HepG2 (cell line): Measurements from ENCODE around the gene BOLA3. TPM values are rescaled to one million over a fixed set of nuclear protein-coding genes. Genes with fewer than 3 reads are reported as not detected.

Experiments
- ATAC-seq: fragments of 200-7000 bp; cut with Tn5 transposase; 3 replicates; pipeline ENCODE4 v1.9.1; 2020; ENCODE audit warnings: mild to moderate bottlenecking, moderate library complexity
- BruUV-seq: library from RNA; stranded (reverse); fragments of 400-500 nt; replicated peaks from 2 replicates; lab custom pipeline; 2021; lab: Mats Ljungman, UMichigan
- CTCF ChIA-PET: fragments of 300-600 bp; formaldehyde crosslinking; extraction: SDS; loops from one replicate; lab custom pipeline; 2021; ENCODE audit warnings: low total read pairs, inconsistent platforms, low intra/inter-chr PET ratio; lab: Yijun Ruan, JAX
- POLR2A ChIA-PET: fragments of 350-600 bp; sonication (Branson Sonifier 250); formaldehyde crosslinking; loops from one replicate; lab custom pipeline; 2020; ENCODE audit warnings: antibody characterized with exemption, inconsistent platforms; lab: Yijun Ruan, JAX
- DNase-seq: peaks from one replicate; pipeline ENCODE4 v3.0.0-alpha.2; 2015; ENCODE audit warnings: low spot score
- FAIRE-seq: peaks from 3 replicates; lab custom pipeline; 2011; peaks lifted over from hg19 to GRCh38; lab: Jason Lieb, UNC
- H2AFZ ChIP-seq: one replicate; pipeline ENCODE4 v1.6.1; 2011; ENCODE audit warnings: low read length, inconsistent platforms
- H3K27ac ChIP-seq: fragments of 300-600 bp; 3 replicates; pipeline ENCODE4 v1.8.0; 2011; ENCODE audit warnings: mixed run types, mild to moderate bottlenecking, mixed read lengths, low read length, inconsistent platforms; ENCODE audit not compliant: insufficient read depth; ENCODE audit errors: extremely low read length
- H3K27me3 ChIP-seq, 2 experiments: fragments of 200-600 bp in 1 of 2; 2 replicates in 1 of 2; 3 replicates in 1 of 2; pipeline versions ENCODE4 v1.6.0 to v1.8.0; 2011; ENCODE audit warnings: low read length in 2 of 2, mild to moderate bottlenecking in 2 of 2, moderate library complexity in 2 of 2, inconsistent platforms in 1 of 2; ENCODE audit not compliant: insufficient read depth in 2 of 2, control insufficient read depth in 1 of 2
- H3K36me3 ChIP-seq, 2 experiments: fragments of 200-600 bp in 1 of 2; replicated peaks in 1 of 2; 2 replicates in 1 of 2; 3 replicates in 1 of 2; pipeline versions ENCODE4 v1.5.1 to v1.8.0; 2011; ENCODE audit warnings: low read length in 2 of 2, inconsistent platforms in 1 of 2; ENCODE audit not compliant: insufficient read depth in 2 of 2, control insufficient read depth in 1 of 2
- H3K4me1 ChIP-seq: 2 replicates; pipeline ENCODE4 v1.5.1; 2012; ENCODE audit warnings: low read length, inconsistent platforms; ENCODE audit not compliant: insufficient read depth
- H3K4me2 ChIP-seq: 2 replicates; pipeline ENCODE4 v1.6.0; 2011; ENCODE audit warnings: low read depth, low read length, inconsistent platforms
- H3K4me3 ChIP-seq, 3 experiments: fragments of 200-600 bp in 1 of 3; sonication (generic), shearing (Covaris generic) in 1 of 3; replicated peaks in 1 of 3; 2 replicates each; pipeline ENCODE4 v1.5.1; 2011 to 2016; ENCODE audit warnings: low read length in 3 of 3, inconsistent platforms in 2 of 3, low read depth in 2 of 3, mild to moderate bottlenecking in 2 of 3, control low read depth in 1 of 3, mixed read lengths in 1 of 3; ENCODE audit not compliant: insufficient read depth in 1 of 3
- H3K79me2 ChIP-seq: one replicate; pipeline ENCODE4 v1.6.1; 2011; ENCODE audit warnings: low read length, inconsistent platforms; ENCODE audit not compliant: insufficient read depth
- H3K9ac ChIP-seq: 2 replicates; pipeline ENCODE4 v1.6.0; 2011; ENCODE audit warnings: mild to moderate bottlenecking, low read depth, low read length, inconsistent platforms; ENCODE audit not compliant: insufficient read depth
- H3K9me3 ChIP-seq: 2 replicates; pipeline ENCODE4 v1.5.1; 2012; ENCODE audit warnings: mild to moderate bottlenecking, low read length
- H4K20me1 ChIP-seq: 2 replicates; pipeline ENCODE4 v1.6.0; 2011; ENCODE audit warnings: inconsistent platforms, mild to moderate bottlenecking, low read length, moderate library complexity; ENCODE audit not compliant: insufficient read depth
- AHR ChIP-seq: IDR thresholded peaks from 2 replicates; pipeline ENCODE4 v1.6.1; 2018; ENCODE audit warnings: missing genetic modification reagents, missing compliant biosample characterization
- ASH2L ChIP-seq: fragments of 300-600, 200-600 bp; sonication (generic); IDR thresholded peaks from 2 replicates; pipeline ENCODE4 v1.7.0; 2017; ENCODE audit warnings: low read depth, mild to moderate bottlenecking, moderate library complexity, mixed read lengths, low read length; ENCODE audit not compliant: insufficient read length
- FLYWCH1 ChIP-seq: sonication (generic); formaldehyde crosslinking; IDR thresholded peaks from 2 replicates; pipeline ENCODE4 v1.8.1; 2023; ENCODE audit warnings: mild to moderate bottlenecking, missing genetic modification reagents
- RERE ChIP-seq: IDR thresholded peaks from 2 replicates; pipeline ENCODE4 v1.6.1; 2016; ENCODE audit warnings: low read depth, missing genetic modification reagents, missing compliant biosample characterization
- TP53 ChIP-seq: sonication (generic); formaldehyde crosslinking; conservative IDR thresholded peaks from 2 replicates; pipeline ENCODE4 v1.4.0; 2020; ENCODE audit warnings: missing genetic modification reagents
- ZNF17 ChIP-seq: sonication (generic); formaldehyde crosslinking; IDR thresholded peaks from 2 replicates; pipeline ENCODE4 v1.5.0; 2020; ENCODE audit warnings: mild to moderate bottlenecking, missing genetic modification reagents
- WGBS: methylation state at CpG from one replicate; pipeline ENCODE4 v1.1.6; 2017; ENCODE audit warnings: low lambda C conversion rate; 5-methylcytosine and 5-hydroxymethylcytosine counted together
- in situ Hi-C: cut with HindIII; loops from 2 replicates; pipeline ENCODE4 v1.10.0; 2017; ENCODE audit warnings: low pct_unique_long_range_greater_than_20kb; ENCODE audit not compliant: extremely low pct_ligation_motif_present
- intact Hi-C: fragments of 100-400 bp; cut with micrococcal nuclease; formaldehyde crosslinking; loops from one replicate; pipeline ENCODE4 v1.10.0; 2022; ENCODE audit not compliant: unreplicated experiment
- polyA plus RNA-seq, 8 experiments: library from polyadenylated mRNA; depleted of rRNA in 3 of 8; stranded (reverse) in 7 of 8; unstranded in 1 of 8; fragments of >200 nt; fragmentation: Illumina TruSeq in 4 of 8; extraction: Trizol in 4 of 8; gene quantifications; 2 replicates each; pipeline versions ENCODE4 v1.2.1 to v1.2.3, GENCODE V29; 2011 to 2016; ENCODE audit warnings: low read depth in 4 of 8, missing spikeins in 1 of 8, mixed read lengths in 1 of 8; ENCODE audit not compliant: insufficient read depth in 1 of 8
- total RNA-seq, 5 experiments: library from RNA; depleted of rRNA; stranded (reverse); fragments of >200 nt; fragmentation: Illumina TruSeq; extraction: Trizol; gene quantifications; 2 replicates each; pipeline ENCODE4 v1.2.3, GENCODE V29; 2016; ENCODE audit warnings: low read depth in 1 of 5
- TF ChIP-seq, protein P1 (sequence below): sonication (generic); formaldehyde crosslinking; IDR thresholded peaks from 2 replicates; pipeline ENCODE4 v1.5.1; 2020; ENCODE audit warnings: missing genetic modification reagents, mild to moderate bottlenecking, borderline replicate concordance

BOLA3 gene
- total and polyA plus RNA-seq, 2 of the 13 experiments (the other 11 are each of a cell fraction or from before 2014, with no cell fraction given) = 89.7 to 170 TPM

- no peak for ATAC-seq
- POLR2A ChIA-PET = interaction anchor here (1.8 kb wide), 1 partner anchor 14 kb away, joined by 6 read pairs; the partner anchor contains the start of gene MOB1A
Observed at GRCh38 chr2:74164761-74165160, 17.0 kb upstream of the BOLA3 start.

More at GRCh38 chr2:74164761-74165160, 17.0 kb upstream of the BOLA3 start:
- Histone ChIP-seq H4K20me1 (no peaks in the 10 kb centered on the region), H3K36me3 (peaks cover 34 to 80% of the 10 kb centered on the region in 2 experiments), H3K27ac (no peak overlapping the region), H3K79me2 (no peaks in the 10 kb centered on the region), H3K27me3 (no peaks in the 10 kb centered on the region), H3K9me3 (no peaks in the 10 kb centered on the region), H3K4me1 (no peaks in the 10 kb centered on the region)
- no TSS peak for BruUV-seq
- TF ChIP-seq TP53 (no peak), AHR (no peak), RERE (CRISPR knock-in tag) (no peak), ASH2L (no peak), FLYWCH1 (CRISPR knock-in tag) (no peak), ZNF17 (CRISPR knock-in tag) (no peak)
- TF ChIP-seq, protein P1, sequence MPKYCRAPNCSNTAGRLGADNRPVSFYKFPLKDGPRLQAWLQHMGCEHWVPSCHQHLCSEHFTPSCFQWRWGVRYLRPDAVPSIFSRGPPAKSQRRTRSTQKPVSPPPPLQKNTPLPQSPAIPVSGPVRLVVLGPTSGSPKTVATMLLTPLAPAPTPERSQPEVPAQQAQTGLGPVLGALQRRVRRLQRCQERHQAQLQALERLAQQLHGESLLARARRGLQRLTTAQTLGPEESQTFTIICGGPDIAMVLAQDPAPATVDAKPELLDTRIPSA (CRISPR knock-in tag) = no peak
- TF ChIP-seq, all 625 proteins: peak for 0
- Histone ChIP-seq H2AFZ (no peak overlapping the region), H3K9ac (no peak overlapping the region), H3K4me2 (no peak overlapping the region), H3K4me3 (no peak overlapping the region)
- in situ Hi-C loops (no loop called here), intact Hi-C loops (no loop called here)
- CTCF ChIA-PET = no interaction called here
- DNase-seq (no peak), FAIRE-seq (no peak)
- 97% methylated on average over 1 of the region's 1 CpG for WGBS
